Keratinocyte (primary cell): Measurements from ENCODE around the gene CFHR4. TPM values are rescaled to one million over a fixed set of nuclear protein-coding genes. Genes with fewer than 3 reads are reported as not detected.

Experiments used
- DNase-seq: peaks from one replicate; pipeline ENCODE4 v3.0.0-alpha.2; 2011; ENCODE audit warnings: low read depth, missing footprints, low spot score
- FAIRE-seq: peaks from 2 replicates; lab custom pipeline; 2011; peaks lifted over from hg19 to GRCh38; lab: Jason Lieb, UNC
- H2AFZ ChIP-seq: 2 replicates; pipeline ENCODE4 v1.6.0; 2012; ENCODE audit warnings: low read length, control low read depth, inconsistent platforms; ENCODE audit not compliant: control insufficient read depth
- H3K27ac ChIP-seq: 2 replicates; pipeline ENCODE4 v1.5.1; 2011; ENCODE audit warnings: low read length; ENCODE audit not compliant: control insufficient read depth, insufficient read depth
- H3K27me3 ChIP-seq: 3 replicates; pipeline ENCODE4 v1.6.0; 2011; ENCODE audit warnings: low read length; ENCODE audit not compliant: control insufficient read depth, insufficient read depth; ENCODE audit errors: extremely low read depth
- H3K36me3 ChIP-seq, 2 experiments: 2 replicates in 1 of 2; 3 replicates in 1 of 2; pipeline ENCODE4 v1.5.1; 2011; ENCODE audit warnings: low read length in 2 of 2, mild to moderate bottlenecking in 1 of 2; ENCODE audit not compliant: control insufficient read depth in 2 of 2, insufficient read depth in 2 of 2; ENCODE audit errors: extremely low read depth in 1 of 2
- H3K4me1 ChIP-seq: 3 replicates; pipeline ENCODE4 v1.5.1; 2011; ENCODE audit warnings: low read length; ENCODE audit not compliant: control insufficient read depth, insufficient read depth; ENCODE audit errors: extremely low read depth
- H3K4me2 ChIP-seq: 3 replicates; pipeline ENCODE4 v1.6.0; 2011; ENCODE audit warnings: low read depth, low read length; ENCODE audit not compliant: control insufficient read depth, insufficient read depth; ENCODE audit errors: extremely low read depth
- H3K4me3 ChIP-seq, 3 experiments: fragments of 200-600 bp in 1 of 3; sonication (generic) in 1 of 3; 2 replicates in 2 of 3; 3 replicates in 1 of 3; pipeline ENCODE4 v1.5.1; 2011 to 2016; ENCODE audit warnings: low read length in 3 of 3, mild to moderate bottlenecking in 3 of 3, control low read depth in 2 of 3, inconsistent platforms in 1 of 3, low read depth in 1 of 3, mixed read lengths in 1 of 3, mixed run types in 1 of 3, moderate library complexity in 1 of 3; ENCODE audit not compliant: control insufficient read depth in 2 of 3, insufficient read depth in 2 of 3; ENCODE audit errors: extremely low read depth in 1 of 3
- H3K79me2 ChIP-seq: 2 replicates; pipeline ENCODE4 v1.6.0; 2012; ENCODE audit warnings: low read length; ENCODE audit not compliant: control insufficient read depth, insufficient read depth
- H3K9ac ChIP-seq: 3 replicates; pipeline ENCODE4 v1.6.0; 2011; ENCODE audit warnings: low read length; ENCODE audit not compliant: control insufficient read depth, insufficient read depth; ENCODE audit errors: extremely low read depth
- H3K9me1 ChIP-seq: 3 replicates; pipeline ENCODE4 v1.6.0; 2011; ENCODE audit warnings: low read length; ENCODE audit not compliant: control insufficient read depth, insufficient read depth; ENCODE audit errors: extremely low read depth
- H3K9me3 ChIP-seq: 2 replicates; pipeline ENCODE4 v1.5.1; 2012; ENCODE audit warnings: low read depth, low read length; ENCODE audit not compliant: control insufficient read depth
- H4K20me1 ChIP-seq: 3 replicates; pipeline ENCODE4 v1.6.0; 2011; ENCODE audit warnings: low read length; ENCODE audit not compliant: control insufficient read depth, insufficient read depth; ENCODE audit errors: extremely low read depth
- CTCF ChIP-seq, 3 experiments: IDR thresholded peaks in 1 of 3; conservative IDR thresholded peaks in 1 of 3; optimal IDR thresholded peaks in 1 of 3; 2 replicates in 2 of 3; 3 replicates in 1 of 3; pipeline versions ENCODE3 to v1.5.1; 2011; ENCODE audit warnings: low read length in 3 of 3, mild to moderate bottlenecking in 3 of 3, moderate library complexity in 2 of 3, control low read depth in 1 of 3, inconsistent platforms in 1 of 3; ENCODE audit not compliant: insufficient read depth in 2 of 3; ENCODE audit errors: extremely low read depth in 1 of 3
- EZH2 ChIP-seq: IDR thresholded peaks from one replicate; pipeline ENCODE4 v1.6.1; 2012; ENCODE audit warnings: inconsistent platforms, mild to moderate bottlenecking, low read length, moderate library complexity
- dilution Hi-C: fragments of 300-500 bp; cut with MboI; formaldehyde crosslinking; loops from one replicate; pipeline ENCODE4 v1.7.0; 2020; ENCODE audit warnings: low sequenced_read_pairs; ENCODE audit not compliant: extremely low pct_ligation_motif_present
- polyA plus RNA-seq, 5 experiments: library from polyadenylated mRNA; depleted of rRNA in 3 of 5; stranded (reverse) in 3 of 5; stranded (forward) in 1 of 5; unstranded in 1 of 5; fragments of >200 nt; gene quantifications; 1 replicate in 1 of 5; 2 replicates in 3 of 5; 3 replicates in 1 of 5; pipeline versions ENCODE4 v1.2.1 to v1.2.3, GENCODE V29; 2011 to 2012; ENCODE audit warnings: missing spikeins in 2 of 5, low read depth in 1 of 5, low replicate concordance in 1 of 5

CFHR4 gene
- polyA plus RNA-seq, 1 donor (not counting 4 experiments of a cell fraction or from before 2014, with no cell fraction given), result not detected

- H3K4me1 ChIP-seq, result no peaks in the 10 kb centered on the region
- H3K79me2 ChIP-seq, result no peaks in the 10 kb centered on the region
- H3K9me1 ChIP-seq, result no peaks in the 10 kb centered on the region
- H3K27me3 ChIP-seq, result no peaks in the 10 kb centered on the region
- no peak overlapping the region for H3K4me3 ChIP-seq
- DNase-seq (no peak), FAIRE-seq (no peak)
- no peak overlapping the region for H3K4me2 ChIP-seq
- H3K36me3 ChIP-seq, result no peaks in the 10 kb centered on the region
- H3K9me3 ChIP-seq, result no peaks in the 10 kb centered on the region
- dilution Hi-C loops, result no loop called here
- no peak overlapping the region for H3K27ac ChIP-seq
- no peak overlapping the region for H3K9ac ChIP-seq
- H2AFZ ChIP-seq, result no peak overlapping the region
- H4K20me1 ChIP-seq, result no peaks in the 10 kb centered on the region
- no peak for TF ChIP-seq CTCF (optimal IDR thresholded peaks at IDR 0.05 in 1 of 3, IDR thresholded peaks at IDR 0.05 in 1 of 3, conservative IDR thresholded peaks at IDR 0.05 in 1 of 3; ENCODE audit: extremely low read depth in 1 of 3, insufficient read depth in 2 of 3, low read length in 3 of 3)
- no peak for TF ChIP-seq EZH2
Measured at GRCh38 chr1:196858811-196859210, 29.0 kb upstream of the CFHR4 start.

GRCh38 chr1:196860323-196860884 lies 27.4 kb upstream of the CFHR4 start:
- no peaks in the 10 kb centered on the region for H3K79me2 ChIP-seq
- no peaks in the 10 kb centered on the region for H3K36me3 ChIP-seq
- no peak overlapping the region for H2AFZ ChIP-seq
- dilution Hi-C loops, result no loop called here
- DNase-seq, result no peak
- H4K20me1 ChIP-seq, result no peaks in the 10 kb centered on the region
- no peak overlapping the region for H3K4me3 ChIP-seq
- H3K9ac ChIP-seq, result no peak overlapping the region
- no peak overlapping the region for H3K27ac ChIP-seq
- no peak overlapping the region for H3K4me2 ChIP-seq
- TF ChIP-seq CTCF (optimal IDR thresholded peaks at IDR 0.05 in 1 of 3, IDR thresholded peaks at IDR 0.05 in 1 of 3, conservative IDR thresholded peaks at IDR 0.05 in 1 of 3; ENCODE audit: extremely low read depth in 1 of 3, insufficient read depth in 2 of 3, low read length in 3 of 3), result no peak
- no peak for TF ChIP-seq EZH2
- no peaks in the 10 kb centered on the region for H3K4me1 ChIP-seq
- no peak for FAIRE-seq
- H3K9me1 ChIP-seq, result no peaks in the 10 kb centered on the region
- H3K27me3 ChIP-seq, result no peaks in the 10 kb centered on the region
- no peaks in the 10 kb centered on the region for H3K9me3 ChIP-seq
